Neutrophil (primary cell): ENCODE results near the gene TTLL5.

Source experiments
- H3K27ac ChIP-seq: fragments of 200-600 bp; sonication (generic); 2 replicates; pipeline ENCODE4 v1.5.1; 2016; ENCODE audit warnings: mild to moderate bottlenecking, moderate library complexity
- H3K27me3 ChIP-seq: fragments of 200-600 bp; sonication (generic); 2 replicates; pipeline ENCODE4 v1.6.0; 2016; ENCODE audit warnings: mild to moderate bottlenecking
- H3K36me3 ChIP-seq: fragments of 200-600 bp; sonication (generic); 2 replicates; pipeline ENCODE4 v1.5.1; 2017
- H3K4me1 ChIP-seq, 2 experiments: fragments of 200-600 bp in 1 of 2; sonication (generic) in 1 of 2; 1 replicate in 1 of 2; 2 replicates in 1 of 2; pipeline versions ENCODE4 v1.5.1 to v1.6.1; 2013 to 2016; ENCODE audit warnings: low read depth in 1 of 2, low read length in 1 of 2, mild to moderate bottlenecking in 1 of 2, moderate library complexity in 1 of 2; ENCODE audit not compliant: control insufficient read depth in 1 of 2, insufficient read depth in 1 of 2
- H3K4me3 ChIP-seq, 2 experiments: fragments of 200-600 bp in 1 of 2; sonication (generic) in 1 of 2; 1 replicate in 1 of 2; 2 replicates in 1 of 2; pipeline ENCODE4 v1.5.1; 2013 to 2016; ENCODE audit warnings: low read depth in 1 of 2, low read length in 1 of 2, mild to moderate bottlenecking in 1 of 2, moderate library complexity in 1 of 2
- H3K9me3 ChIP-seq: fragments of 200-600 bp; sonication (generic); 2 replicates; pipeline ENCODE4 v1.5.1; 2016
- TF ChIP-seq, protein P1 (sequence below): fragments of 200-600 bp; sonication (generic); IDR thresholded peaks from 2 replicates; pipeline ENCODE4 v1.5.1; 2016; ENCODE audit warnings: antibody characterized with exemption

The TTLL5 gene, protein sequence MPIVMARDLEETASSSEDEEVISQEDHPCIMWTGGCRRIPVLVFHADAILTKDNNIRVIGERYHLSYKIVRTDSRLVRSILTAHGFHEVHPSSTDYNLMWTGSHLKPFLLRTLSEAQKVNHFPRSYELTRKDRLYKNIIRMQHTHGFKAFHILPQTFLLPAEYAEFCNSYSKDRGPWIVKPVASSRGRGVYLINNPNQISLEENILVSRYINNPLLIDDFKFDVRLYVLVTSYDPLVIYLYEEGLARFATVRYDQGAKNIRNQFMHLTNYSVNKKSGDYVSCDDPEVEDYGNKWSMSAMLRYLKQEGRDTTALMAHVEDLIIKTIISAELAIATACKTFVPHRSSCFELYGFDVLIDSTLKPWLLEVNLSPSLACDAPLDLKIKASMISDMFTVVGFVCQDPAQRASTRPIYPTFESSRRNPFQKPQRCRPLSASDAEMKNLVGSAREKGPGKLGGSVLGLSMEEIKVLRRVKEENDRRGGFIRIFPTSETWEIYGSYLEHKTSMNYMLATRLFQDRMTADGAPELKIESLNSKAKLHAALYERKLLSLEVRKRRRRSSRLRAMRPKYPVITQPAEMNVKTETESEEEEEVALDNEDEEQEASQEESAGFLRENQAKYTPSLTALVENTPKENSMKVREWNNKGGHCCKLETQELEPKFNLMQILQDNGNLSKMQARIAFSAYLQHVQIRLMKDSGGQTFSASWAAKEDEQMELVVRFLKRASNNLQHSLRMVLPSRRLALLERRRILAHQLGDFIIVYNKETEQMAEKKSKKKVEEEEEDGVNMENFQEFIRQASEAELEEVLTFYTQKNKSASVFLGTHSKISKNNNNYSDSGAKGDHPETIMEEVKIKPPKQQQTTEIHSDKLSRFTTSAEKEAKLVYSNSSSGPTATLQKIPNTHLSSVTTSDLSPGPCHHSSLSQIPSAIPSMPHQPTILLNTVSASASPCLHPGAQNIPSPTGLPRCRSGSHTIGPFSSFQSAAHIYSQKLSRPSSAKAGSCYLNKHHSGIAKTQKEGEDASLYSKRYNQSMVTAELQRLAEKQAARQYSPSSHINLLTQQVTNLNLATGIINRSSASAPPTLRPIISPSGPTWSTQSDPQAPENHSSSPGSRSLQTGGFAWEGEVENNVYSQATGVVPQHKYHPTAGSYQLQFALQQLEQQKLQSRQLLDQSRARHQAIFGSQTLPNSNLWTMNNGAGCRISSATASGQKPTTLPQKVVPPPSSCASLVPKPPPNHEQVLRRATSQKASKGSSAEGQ (N-terminal part only)

DNA sequence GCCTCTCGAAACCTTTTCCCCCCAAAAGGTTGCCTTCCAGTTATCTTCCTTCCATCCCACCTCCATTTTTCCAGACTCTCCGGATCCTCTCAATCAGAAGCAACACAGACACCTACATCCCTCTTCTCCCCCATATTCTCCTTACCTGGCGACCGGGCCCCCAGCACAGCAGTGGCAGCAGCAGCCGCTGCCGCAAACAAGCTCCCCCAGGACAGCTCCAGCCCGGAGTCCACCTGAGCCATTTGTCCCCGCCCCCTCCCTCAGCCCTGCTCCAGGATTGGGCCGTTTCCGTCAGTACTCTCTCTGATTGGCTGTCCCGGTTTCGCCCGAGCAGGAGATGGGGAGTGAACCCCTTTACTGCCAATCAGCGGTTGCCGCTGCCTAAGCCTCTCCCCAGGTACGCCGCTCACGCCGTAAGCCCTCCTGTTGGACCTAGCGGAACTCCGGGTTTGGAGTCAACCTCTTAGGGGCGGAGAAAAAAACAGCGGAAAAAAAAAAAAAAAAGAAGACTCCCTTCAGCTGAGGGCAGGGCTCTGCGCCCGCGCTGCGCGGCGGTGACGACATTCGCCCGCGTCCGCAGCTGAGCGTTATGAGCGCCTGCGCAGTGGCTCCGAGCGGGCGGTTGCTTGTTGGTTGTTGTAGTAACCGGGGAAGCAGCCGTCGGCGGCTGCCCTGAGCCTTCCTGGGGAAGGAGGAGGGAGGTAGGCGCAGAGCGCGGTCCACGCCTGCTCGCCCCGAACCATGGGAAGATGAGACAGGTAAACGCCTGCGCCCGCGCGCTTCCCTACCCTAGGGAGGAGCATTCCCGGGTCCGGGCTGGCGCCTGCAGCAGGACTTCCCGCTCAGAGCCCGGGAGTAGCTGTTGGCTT lies at the start of gene TTLL5, which contains the start of gene ERG28:
TTLL5 (plus strand) TSS at position 617 of the 869 bp plus-strand sequence. CDS start 1,904 bp downstream, outside the sequence.
ERG28 (minus strand) TSS at position 247 of the 869 bp plus-strand sequence. CDS start 3,374 bp downstream, outside the sequence.
- no peaks in the 10 kb centered on the region for H3K9me3 ChIP-seq
- peaks cover 18 to 19% of the 10 kb centered on the region in 2 experiments for H3K4me1 ChIP-seq
- H3K27me3 ChIP-seq, result no peaks in the 10 kb centered on the region
- TF ChIP-seq, protein P1, sequence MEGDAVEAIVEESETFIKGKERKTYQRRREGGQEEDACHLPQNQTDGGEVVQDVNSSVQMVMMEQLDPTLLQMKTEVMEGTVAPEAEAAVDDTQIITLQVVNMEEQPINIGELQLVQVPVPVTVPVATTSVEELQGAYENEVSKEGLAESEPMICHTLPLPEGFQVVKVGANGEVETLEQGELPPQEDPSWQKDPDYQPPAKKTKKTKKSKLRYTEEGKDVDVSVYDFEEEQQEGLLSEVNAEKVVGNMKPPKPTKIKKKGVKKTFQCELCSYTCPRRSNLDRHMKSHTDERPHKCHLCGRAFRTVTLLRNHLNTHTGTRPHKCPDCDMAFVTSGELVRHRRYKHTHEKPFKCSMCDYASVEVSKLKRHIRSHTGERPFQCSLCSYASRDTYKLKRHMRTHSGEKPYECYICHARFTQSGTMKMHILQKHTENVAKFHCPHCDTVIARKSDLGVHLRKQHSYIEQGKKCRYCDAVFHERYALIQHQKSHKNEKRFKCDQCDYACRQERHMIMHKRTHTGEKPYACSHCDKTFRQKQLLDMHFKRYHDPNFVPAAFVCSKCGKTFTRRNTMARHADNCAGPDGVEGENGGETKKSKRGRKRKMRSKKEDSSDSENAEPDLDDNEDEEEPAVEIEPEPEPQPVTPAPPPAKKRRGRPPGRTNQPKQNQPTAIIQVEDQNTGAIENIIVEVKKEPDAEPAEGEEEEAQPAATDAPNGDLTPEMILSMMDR, result peak; percentile 34
- H3K27ac ChIP-seq, result peak within 1 kb of the TSS; percentile 93
- H3K36me3 ChIP-seq, result peaks cover 9% of the 10 kb centered on the region
- H3K4me3 ChIP-seq, result peak within 1 kb of the TSS; percentile 97 to 100

DNA sequence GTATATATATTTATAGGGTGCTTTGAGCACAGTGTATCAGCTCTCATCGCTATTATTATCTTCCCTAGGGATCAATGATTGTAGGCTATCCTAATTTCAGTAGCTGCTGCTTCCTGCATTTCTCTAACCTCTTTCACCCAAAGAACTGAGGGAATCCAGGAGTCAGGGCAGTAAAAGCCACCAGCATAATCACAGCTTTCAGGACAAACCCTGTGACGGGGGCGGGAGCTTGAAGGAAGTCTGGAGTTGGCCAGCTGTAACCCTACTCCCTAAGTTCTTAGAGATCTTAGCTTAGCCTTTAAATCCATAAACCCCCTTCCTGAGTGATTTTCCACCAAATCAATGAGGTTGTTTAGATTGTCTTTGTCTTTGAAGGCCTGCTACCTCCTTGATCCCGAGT lies 48.9 kb upstream of the TTLL5 start:
- Histone ChIP-seq H3K36me3 (no peaks in the 10 kb centered on the region), H3K27ac (no peak overlapping the region), H3K9me3 (no peaks in the 10 kb centered on the region), H3K4me1 (peaks cover 5 to 14% of the 10 kb centered on the region in 2 experiments), H3K27me3 (no peaks in the 10 kb centered on the region), H3K4me3 (no peak overlapping the region)
- TF ChIP-seq, protein P1, result no peak

DNA sequence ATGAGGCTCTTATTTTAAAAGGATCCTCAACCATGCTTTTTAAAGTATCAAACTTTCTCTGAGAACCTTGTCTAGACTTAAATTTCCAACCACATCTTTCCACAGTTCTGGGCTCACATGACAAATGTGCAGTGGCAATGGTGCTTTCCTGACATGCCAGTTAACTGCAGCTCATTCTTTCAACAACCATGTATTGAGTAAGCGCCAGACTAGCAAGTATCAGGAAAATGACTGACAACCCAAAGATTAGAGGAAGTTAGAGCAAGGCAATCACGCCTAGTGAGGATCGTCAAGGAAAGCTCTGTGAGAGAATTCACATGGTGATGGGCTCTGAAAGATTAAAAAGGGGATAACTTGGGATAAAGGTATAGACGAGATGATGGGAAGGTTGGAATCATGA lies 46.9 kb upstream of the TTLL5 start:
- peaks cover 5 to 14% of the 10 kb centered on the region in 2 experiments for H3K4me1 ChIP-seq
- no peak overlapping the region for H3K4me3 ChIP-seq
- peak overlapping the region; percentile 36 for H3K27ac ChIP-seq

DNA sequence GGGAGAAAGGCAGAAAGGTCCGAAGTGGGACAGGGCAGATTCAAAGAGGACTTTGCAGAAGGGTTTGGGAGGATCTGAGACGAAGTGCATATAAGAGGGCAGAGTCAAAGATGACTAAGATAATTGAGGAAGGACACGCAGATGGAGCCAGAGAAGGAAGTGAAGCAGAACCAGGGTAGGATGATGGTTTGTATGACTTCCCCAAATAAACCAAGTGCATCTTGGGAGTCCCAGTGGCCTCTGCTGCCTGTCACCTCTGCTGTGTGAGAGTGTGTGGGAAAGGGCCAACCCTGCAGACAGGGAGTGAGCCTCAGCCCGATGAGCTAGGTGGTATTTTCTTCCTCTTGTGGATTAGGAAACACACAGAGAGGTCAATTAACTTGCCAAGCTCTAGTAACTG lies 45.8 kb upstream of the TTLL5 start:
- H3K27me3 ChIP-seq, result no peaks in the 10 kb centered on the region
- no peak overlapping the region for H3K4me3 ChIP-seq
- TF ChIP-seq, protein P1, result no peak
- peaks cover 5 to 14% of the 10 kb centered on the region in 2 experiments for H3K4me1 ChIP-seq
- H3K27ac ChIP-seq, result peak overlapping the region; percentile 51
- H3K9me3 ChIP-seq, result no peaks in the 10 kb centered on the region
- H3K36me3 ChIP-seq, result no peaks in the 10 kb centered on the region

More for the DNA sequence above, 46.9 kb upstream of the TTLL5 start:
- Histone ChIP-seq H3K36me3 (no peaks in the 10 kb centered on the region), H3K27me3 (no peaks in the 10 kb centered on the region), H3K9me3 (no peaks in the 10 kb centered on the region)
- TF ChIP-seq, protein P1, result no peak
